ENCODE data around the gene MOB3C. TPM values are rescaled to one million over a fixed set of nuclear protein-coding genes. Genes with fewer than 3 reads are reported as not detected.
A peak's percentile ranks its signal among the peaks of the same experiment; 100 is the strongest.

MOB3C gene
- total RNA-seq, 4 donors from 2014 or later: 19.5 to 27.0 (median 24.4) TPM

GRCh38 chr1:46575778-46576177 lies 40.8 kb downstream of the MOB3C start:
- Histone ChIP-seq H3K4me1 (peaks cover 8 to 15% (median 12%) of the 10 kb centered on the region in 4 donors), H3K27me3 (no peaks in the 10 kb centered on the region), H3K36me3 (peaks cover 6 to 84% (median 61%) of the 10 kb centered on the region in 4 donors), H3K4me3 (no peak overlapping the region), H3K27ac (replicated peaks in 1 of 4) (peak overlapping the region in 3 of 4 donors; percentile 3 to 20 (median 20)), H3K9me3 (no peaks in the 10 kb centered on the region)
- 89% methylated on average over 3 of the region's 3 CpGs for WGBS
- DNase-seq (ENCODE audit: extremely low spot score): no peak
- intact Hi-C loops (cut with DNase I): no loop called here
- no peak for TF ChIP-seq POLR2A (IDR thresholded peaks at IDR 0.05; ENCODE audit: low read depth)
- no peak for TF ChIP-seq POLR2AphosphoS5 (IDR thresholded peaks at IDR 0.05)
- TF ChIP-seq EP300 (IDR thresholded peaks at IDR 0.05): no peak
- no peak for TF ChIP-seq CTCF (IDR thresholded peaks at IDR 0.05)

- 70% methylated on average over 12 of the region's 12 CpGs for WGBS
- TF ChIP-seq CTCF (IDR thresholded peaks at IDR 0.05) (no peak), EP300 (IDR thresholded peaks at IDR 0.05) (no peak), POLR2AphosphoS5 (IDR thresholded peaks at IDR 0.05) (no peak), POLR2A (IDR thresholded peaks at IDR 0.05; ENCODE audit: low read depth) (no peak)
- no peak for DNase-seq (ENCODE audit: extremely low spot score)
- H3K4me3 ChIP-seq: no peak overlapping the region
- H3K27ac ChIP-seq (replicated peaks in 1 of 4): peak overlapping the region in 3 of 4 donors; percentile 3 to 20 (median 20)
- peaks cover 6 to 80% (median 58%) of the 10 kb centered on the region in 4 donors for H3K36me3 ChIP-seq
- no peaks in the 10 kb centered on the region for H3K9me3 ChIP-seq
- H3K4me1 ChIP-seq: peaks cover 8 to 17% (median 14%) of the 10 kb centered on the region in 4 donors
- H3K27me3 ChIP-seq: no peaks in the 10 kb centered on the region
- intact Hi-C loops (cut with DNase I): no loop called here
Observed at GRCh38 chr1:46575300-46575699, 41.3 kb downstream of the MOB3C start.

- 92% methylated on average over 6 of the region's 6 CpGs for WGBS
- TF ChIP-seq POLR2A (IDR thresholded peaks at IDR 0.05; ENCODE audit: low read depth) (no peak), CTCF (IDR thresholded peaks at IDR 0.05) (no peak), POLR2AphosphoS5 (IDR thresholded peaks at IDR 0.05) (no peak), EP300 (IDR thresholded peaks at IDR 0.05) (no peak)
- Histone ChIP-seq H3K27ac (replicated peaks in 1 of 4) (no peak overlapping the region), H3K4me3 (no peak overlapping the region), H3K27me3 (no peaks in the 10 kb centered on the region), H3K36me3 (peaks cover 5 to 64% (median 35%) of the 10 kb centered on the region in 4 donors), H3K9me3 (no peaks in the 10 kb centered on the region), H3K4me1 (peaks cover 8 to 36% (median 32%) of the 10 kb centered on the region in 4 donors)
- intact Hi-C loops (cut with DNase I): no loop called here
- no peak for DNase-seq (ENCODE audit: extremely low spot score)
Observed at GRCh38 chr1:46571691-46572225, 44.9 kb downstream of the MOB3C start.

- Histone ChIP-seq H3K4me1 (peaks cover 8 to 36% (median 28%) of the 10 kb centered on the region in 4 donors), H3K9me3 (no peaks in the 10 kb centered on the region), H3K27me3 (no peaks in the 10 kb centered on the region), H3K4me3 (peak overlapping the region in 1 of 4 donors; percentile 8), H3K36me3 (peaks cover 0 to 60% (median 31%) of the 10 kb centered on the region in 4 donors), H3K27ac (replicated peaks in 1 of 4) (peak overlapping the region in 3 of 4 donors; percentile 33 to 70 (median 55))
- intact Hi-C loops (cut with DNase I): no loop called here
- TF ChIP-seq POLR2AphosphoS5 (IDR thresholded peaks at IDR 0.05) (peak in 1 of 2 donors; percentile 3), EP300 (IDR thresholded peaks at IDR 0.05) (no peak)
- no peak for DNase-seq (ENCODE audit: extremely low spot score)
- 28% methylated on average over 6 of the region's 14 CpGs for WGBS
Observed at GRCh38 chr1:46569884-46570725, 46.5 kb downstream of the MOB3C start.

GRCh38 chr1:46569116-46569515 lies 47.5 kb downstream of the MOB3C start:
- H3K4me1 ChIP-seq: peaks cover 8 to 36% (median 28%) of the 10 kb centered on the region in 4 donors
- TF ChIP-seq EP300 (IDR thresholded peaks at IDR 0.05) (no peak), CTCF (IDR thresholded peaks at IDR 0.05) (no peak), POLR2A (IDR thresholded peaks at IDR 0.05; ENCODE audit: low read depth) (no peak), POLR2AphosphoS5 (IDR thresholded peaks at IDR 0.05) (no peak)
- WGBS: 75% methylated on average over 4 of the region's 4 CpGs
- H3K4me3 ChIP-seq: no peak overlapping the region
- intact Hi-C loops (cut with DNase I): no loop called here
- peaks cover 4 to 62% (median 37%) of the 10 kb centered on the region in 4 donors for H3K36me3 ChIP-seq
- no peaks in the 10 kb centered on the region for H3K27me3 ChIP-seq
- DNase-seq (ENCODE audit: extremely low spot score): no peak
- peak overlapping the region; percentile 25 to 70 (median 44) for H3K27ac ChIP-seq (replicated peaks in 1 of 4)
- no peaks in the 10 kb centered on the region for H3K9me3 ChIP-seq

Measured in esophagus muscularis mucosa (tissue), 4 donors.